ENCODE data around the gene MINDY3.

MINDY3 gene

GRCh38 chr10:15863733-15864132, 3.4 kb upstream of the MINDY3 start:
- TF ChIP-seq GATA3 (IDR thresholded peaks at IDR 0.05; ENCODE audit: low read depth, low read length) (no peak), GATA2 (IDR thresholded peaks at IDR 0.05; ENCODE audit: low read depth, low read length) (no peak)

- TF ChIP-seq GATA3 (IDR thresholded peaks at IDR 0.05; ENCODE audit: low read depth, low read length) (no peak), GATA2 (IDR thresholded peaks at IDR 0.05; ENCODE audit: low read depth, low read length) (no peak)
These were observed 3.0 kb upstream of the MINDY3 start for GRCh38 chr10:15863323-15863722.

- TF ChIP-seq GATA2 (IDR thresholded peaks at IDR 0.05; ENCODE audit: low read depth, low read length): no peak
- no peak for TF ChIP-seq GATA3 (IDR thresholded peaks at IDR 0.05; ENCODE audit: low read depth, low read length)
These were observed 440 bp upstream of the MINDY3 start for GRCh38 chr10:15860692-15861201.

GRCh38 chr10:15859509-15859905, 800 bp downstream of the MINDY3 start:
- TF ChIP-seq GATA3 (IDR thresholded peaks at IDR 0.05; ENCODE audit: low read depth, low read length) (no peak), GATA2 (IDR thresholded peaks at IDR 0.05; ENCODE audit: low read depth, low read length) (no peak)

GRCh38 chr10:15858861-15859281, 1.4 kb downstream of the MINDY3 start:
- TF ChIP-seq GATA3 (IDR thresholded peaks at IDR 0.05; ENCODE audit: low read depth, low read length) (no peak), GATA2 (IDR thresholded peaks at IDR 0.05; ENCODE audit: low read depth, low read length) (no peak)

GRCh38 chr10:15857107-15857575, 3.2 kb downstream of the MINDY3 start:
- TF ChIP-seq GATA2 (IDR thresholded peaks at IDR 0.05; ENCODE audit: low read depth, low read length): no peak
- no peak for TF ChIP-seq GATA3 (IDR thresholded peaks at IDR 0.05; ENCODE audit: low read depth, low read length)

GRCh38 chr10:15856328-15857015, 3.8 kb downstream of the MINDY3 start:
- TF ChIP-seq GATA2 (IDR thresholded peaks at IDR 0.05; ENCODE audit: low read depth, low read length): peak; percentile 93
- peak; percentile 86 for TF ChIP-seq GATA3 (IDR thresholded peaks at IDR 0.05; ENCODE audit: low read depth, low read length)

GRCh38 chr10:15853800-15854199, 6.5 kb downstream of the MINDY3 start:
- TF ChIP-seq GATA3 (IDR thresholded peaks at IDR 0.05; ENCODE audit: low read depth, low read length): no peak
- no peak for TF ChIP-seq GATA2 (IDR thresholded peaks at IDR 0.05; ENCODE audit: low read depth, low read length)

GRCh38 chr10:15852111-15852557, 8.2 kb downstream of the MINDY3 start:
- TF ChIP-seq GATA2 (IDR thresholded peaks at IDR 0.05; ENCODE audit: low read depth, low read length) (no peak), GATA3 (IDR thresholded peaks at IDR 0.05; ENCODE audit: low read depth, low read length) (no peak)

- TF ChIP-seq GATA2 (IDR thresholded peaks at IDR 0.05; ENCODE audit: low read depth, low read length) (no peak), GATA3 (IDR thresholded peaks at IDR 0.05; ENCODE audit: low read depth, low read length) (no peak)
These were observed 11.0 kb downstream of the MINDY3 start for GRCh38 chr10:15849316-15849715.

GRCh38 chr10:15847481-15847880, 12.8 kb downstream of the MINDY3 start:
- no peak for TF ChIP-seq GATA2 (IDR thresholded peaks at IDR 0.05; ENCODE audit: low read depth, low read length)
- no peak for TF ChIP-seq GATA3 (IDR thresholded peaks at IDR 0.05; ENCODE audit: low read depth, low read length)

- TF ChIP-seq GATA3 (IDR thresholded peaks at IDR 0.05; ENCODE audit: low read depth, low read length) (no peak), GATA2 (IDR thresholded peaks at IDR 0.05; ENCODE audit: low read depth, low read length) (no peak)
These were observed 15.8 kb downstream of the MINDY3 start for GRCh38 chr10:15844517-15844916.

GRCh38 chr10:15843695-15844094, 16.6 kb downstream of the MINDY3 start:
- TF ChIP-seq GATA3 (IDR thresholded peaks at IDR 0.05; ENCODE audit: low read depth, low read length): no peak
- TF ChIP-seq GATA2 (IDR thresholded peaks at IDR 0.05; ENCODE audit: low read depth, low read length): no peak

- TF ChIP-seq GATA2 (IDR thresholded peaks at IDR 0.05; ENCODE audit: low read depth, low read length): no peak
- TF ChIP-seq GATA3 (IDR thresholded peaks at IDR 0.05; ENCODE audit: low read depth, low read length): no peak
These were observed 17.6 kb downstream of the MINDY3 start for GRCh38 chr10:15842556-15843169.

GRCh38 chr10:15841696-15842095, 18.6 kb downstream of the MINDY3 start:
- TF ChIP-seq GATA2 (IDR thresholded peaks at IDR 0.05; ENCODE audit: low read depth, low read length) (no peak), GATA3 (IDR thresholded peaks at IDR 0.05; ENCODE audit: low read depth, low read length) (no peak)

Data from SH-SY5Y (cell line).